IPS DF 6.9 (cell line): ENCODE measurements around the gene TNIK.
A peak's percentile ranks its signal among the peaks of the same experiment; 100 is the strongest.

Experiments
- DNase-seq: peaks from one replicate; pipeline ENCODE4 v3.0.0-alpha.2; 2013; ENCODE audit warnings: low read depth, low spot score
- H3K27ac ChIP-seq: one replicate; pipeline ENCODE4 v1.5.1; 2013; ENCODE audit warnings: low read length, control low read depth
- H3K27me3 ChIP-seq: 2 replicates; pipeline ENCODE4 v1.6.1; 2013; ENCODE audit warnings: mild to moderate bottlenecking, low read length; ENCODE audit not compliant: control insufficient read depth, insufficient read depth
- H3K36me3 ChIP-seq: 2 replicates; pipeline ENCODE4 v1.6.1; 2013; ENCODE audit warnings: low read length; ENCODE audit not compliant: control insufficient read depth, insufficient read depth
- H3K4me1 ChIP-seq: 2 replicates; pipeline ENCODE4 v1.6.1; 2013; ENCODE audit warnings: low read length; ENCODE audit not compliant: control insufficient read depth, insufficient read depth
- H3K4me3 ChIP-seq: 2 replicates; pipeline ENCODE4 v1.5.1; 2013; ENCODE audit warnings: mild to moderate bottlenecking, low read length
- H3K9me3 ChIP-seq: 2 replicates; pipeline ENCODE4 v1.6.1; 2013; ENCODE audit warnings: low read length, inconsistent platforms; ENCODE audit not compliant: control insufficient read depth, insufficient read depth
- WGBS: extraction: QIAGEN DNeasy Blood & Tissue Kit; methylation state at CpG from one replicate; pipeline ENCODE4 v1.1.7; 2013; ENCODE audit warnings: mixed read lengths, missing lambda C conversion rate; ENCODE audit not compliant: insufficient read length, insufficient coverage; 5-methylcytosine and 5-hydroxymethylcytosine counted together

The TNIK gene

GRCh38 chr3:171459942-171460724, at the start of gene TNIK:
TSS of gene TNIK (minus strand) at chr3:171460405. CDS start at chr3:171460063, 342 bp downstream.
- H3K4me3 ChIP-seq = peak within 1 kb of the TSS; percentile 81
- no peak within 1 kb of the TSS for H3K27ac ChIP-seq
- no CpG with 5 or more reads among the region's 55 CpGs for WGBS
- no peaks in the 10 kb centered on the region for H3K36me3 ChIP-seq
- H3K4me1 ChIP-seq = peaks cover 8% of the 10 kb centered on the region; the same call in 1 of the 2 replicates
- no peak for DNase-seq
- H3K27me3 ChIP-seq = 0 out of 2 replicates have a peak, but pooled peaks cover 2% of the 10 kb centered on the region
- H3K9me3 ChIP-seq = no peaks in the 10 kb centered on the region

- no peak overlapping the region for H3K27ac ChIP-seq
- DNase-seq = no peak
- H3K9me3 ChIP-seq = no peaks in the 10 kb centered on the region
- no peak overlapping the region for H3K4me3 ChIP-seq
- H3K36me3 ChIP-seq = no peaks in the 10 kb centered on the region
- no peaks in the 10 kb centered on the region for H3K4me1 ChIP-seq
- no CpG with 5 or more reads among the region's 2 CpGs for WGBS
- H3K27me3 ChIP-seq = no peaks in the 10 kb centered on the region
Observed at GRCh38 chr3:171508676-171509075, 48.5 kb upstream of the TNIK start.

- H3K27me3 ChIP-seq = no peaks in the 10 kb centered on the region
- H3K36me3 ChIP-seq = no peaks in the 10 kb centered on the region
- no CpG with 5 or more reads among the region's 3 CpGs for WGBS
- no peak overlapping the region for H3K27ac ChIP-seq
- no peak for DNase-seq
- no peaks in the 10 kb centered on the region for H3K4me1 ChIP-seq
- no peaks in the 10 kb centered on the region for H3K9me3 ChIP-seq
- no peak overlapping the region for H3K4me3 ChIP-seq
Observed at GRCh38 chr3:171508206-171508605, 48.0 kb upstream of the TNIK start.

GRCh38 chr3:171506743-171507319, 46.6 kb upstream of the TNIK start:
- no CpG with 5 or more reads among the region's 5 CpGs for WGBS
- no peak for DNase-seq

GRCh38 chr3:171505822-171506333, 45.7 kb upstream of the TNIK start:
- Histone ChIP-seq H3K27ac (no peak overlapping the region), H3K4me1 (no peaks in the 10 kb centered on the region), H3K36me3 (no peaks in the 10 kb centered on the region), H3K27me3 (no peaks in the 10 kb centered on the region), H3K4me3 (no peak overlapping the region), H3K9me3 (no peaks in the 10 kb centered on the region)
- DNase-seq = no peak
- no CpG with 5 or more reads among the region's 2 CpGs for WGBS

More at GRCh38 chr3:171506743-171507319, 46.6 kb upstream of the TNIK start:
- Histone ChIP-seq H3K4me1 (no peaks in the 10 kb centered on the region), H3K36me3 (no peaks in the 10 kb centered on the region), H3K9me3 (no peaks in the 10 kb centered on the region), H3K27ac (no peak overlapping the region), H3K4me3 (no peak overlapping the region), H3K27me3 (no peaks in the 10 kb centered on the region)

GRCh38 chr3:171504376-171504775, 44.2 kb upstream of the TNIK start:
- DNase-seq = no peak
- H3K4me1 ChIP-seq = no peaks in the 10 kb centered on the region
- no peaks in the 10 kb centered on the region for H3K27me3 ChIP-seq
- no peak overlapping the region for H3K4me3 ChIP-seq
- H3K9me3 ChIP-seq = no peaks in the 10 kb centered on the region
- WGBS = no CpG with 5 or more reads among the region's 2 CpGs
- H3K27ac ChIP-seq = no peak overlapping the region
- H3K36me3 ChIP-seq = no peaks in the 10 kb centered on the region

- Histone ChIP-seq H3K9me3 (no peaks in the 10 kb centered on the region), H3K27me3 (no peaks in the 10 kb centered on the region), H3K4me3 (no peak overlapping the region), H3K4me1 (no peaks in the 10 kb centered on the region; the same call in 1 of the 2 replicates), H3K27ac (no peak overlapping the region), H3K36me3 (no peaks in the 10 kb centered on the region)
- no peak for DNase-seq
- WGBS = no CpG with 5 or more reads among the region's 1 CpG
Observed at GRCh38 chr3:171503817-171504216, 43.6 kb upstream of the TNIK start.

- Histone ChIP-seq H3K27ac (no peak overlapping the region), H3K9me3 (no peaks in the 10 kb centered on the region), H3K4me1 (peaks cover 1% of the 10 kb centered on the region; the same call in 1 of the 2 replicates), H3K27me3 (no peaks in the 10 kb centered on the region), H3K36me3 (no peaks in the 10 kb centered on the region), H3K4me3 (no peak overlapping the region)
- WGBS = no CpG with 5 or more reads among the region's 1 CpG
- no peak for DNase-seq
Observed at GRCh38 chr3:171498921-171499320, 38.7 kb upstream of the TNIK start.

- Histone ChIP-seq H3K9me3 (no peaks in the 10 kb centered on the region), H3K27me3 (no peaks in the 10 kb centered on the region), H3K36me3 (no peaks in the 10 kb centered on the region), H3K4me3 (no peak overlapping the region), H3K27ac (no peak overlapping the region), H3K4me1 (peaks cover 1% of the 10 kb centered on the region; the same call in 1 of the 2 replicates)
- WGBS = no CpG with 5 or more reads among the region's 1 CpG
- no peak for DNase-seq
Observed at GRCh38 chr3:171497468-171497867, 37.3 kb upstream of the TNIK start.

GRCh38 chr3:171495413-171495812, 35.2 kb upstream of the TNIK start:
- no peak for DNase-seq
- H3K27ac ChIP-seq = no peak overlapping the region
- no peaks in the 10 kb centered on the region for H3K27me3 ChIP-seq
- peaks cover 1% of the 10 kb centered on the region; the same call in 1 of the 2 replicates for H3K4me1 ChIP-seq
- no peak overlapping the region for H3K4me3 ChIP-seq
- H3K9me3 ChIP-seq = no peaks in the 10 kb centered on the region
- no peaks in the 10 kb centered on the region for H3K36me3 ChIP-seq
